Liver (tissue), 9 donors: ENCODE results near the gene SLC24A1. TPM values are rescaled to one million over a fixed set of nuclear protein-coding genes. Genes with fewer than 3 reads are reported as not detected.

Experiments
- DNase-seq: peaks from one replicate; pipeline ENCODE4 v3.0.0-alpha.2; 2017; ENCODE audit warnings: low spot score
- H3K27ac ChIP-seq, 2 donors: one replicate each; pipeline ENCODE4 v1.7.0; 2013; ENCODE audit warnings: inconsistent platforms in 2 of 2, low read length in 2 of 2, control low read depth in 1 of 2, low read depth in 1 of 2, mild to moderate bottlenecking in 1 of 2
- H3K27me3 ChIP-seq, 4 donors: one replicate each; pipeline versions ENCODE4 v1.6.1 to v1.7.0; 2013; ENCODE audit warnings: low read length in 3 of 4, inconsistent platforms in 1 of 4, mild to moderate bottlenecking in 1 of 4, moderate library complexity in 1 of 4; ENCODE audit not compliant: control insufficient read depth in 4 of 4, insufficient read depth in 4 of 4
- H3K36me3 ChIP-seq, 4 donors: one replicate each; pipeline versions ENCODE4 v1.6.1 to v1.7.0; 2013; ENCODE audit warnings: low read length in 3 of 4, mild to moderate bottlenecking in 3 of 4, low read depth in 1 of 4, moderate library complexity in 1 of 4; ENCODE audit not compliant: control insufficient read depth in 4 of 4, insufficient read depth in 3 of 4
- H3K4me1 ChIP-seq, 4 donors: one replicate each; pipeline versions ENCODE4 v1.6.1 to v1.7.0; 2013; ENCODE audit warnings: low read length in 3 of 4, mild to moderate bottlenecking in 3 of 4, moderate library complexity in 1 of 4; ENCODE audit not compliant: control insufficient read depth in 4 of 4, insufficient read depth in 4 of 4
- H3K4me3 ChIP-seq, 3 donors: one replicate each; pipeline versions ENCODE4 v1.6.1 to v1.7.0; 2013; ENCODE audit warnings: low read length in 3 of 3, control low read depth in 1 of 3, low read depth in 1 of 3, mild to moderate bottlenecking in 1 of 3
- H3K9ac ChIP-seq, 2 donors: one replicate each; pipeline ENCODE4 v1.7.0; 2013; ENCODE audit warnings: low read length in 2 of 2, mild to moderate bottlenecking in 2 of 2, moderate library complexity in 2 of 2, control low read depth in 1 of 2, low read depth in 1 of 2
- H3K9me3 ChIP-seq, 4 donors: one replicate each; pipeline versions ENCODE4 v1.6.1 to v1.7.0; 2013; ENCODE audit warnings: low read length in 3 of 4; ENCODE audit not compliant: control insufficient read depth in 4 of 4
- ATF3 ChIP-seq: IDR thresholded peaks from 2 replicates; pipeline ENCODE4 v1.6.1; 2016; ENCODE audit warnings: antibody characterized with exemption
- CTCF ChIP-seq: fragments of 150-350 bp; IDR thresholded peaks from 2 replicates; pipeline ENCODE4 v1.5.1; 2017; ENCODE audit warnings: improper control_type of control experiment, low read depth, low read length; ENCODE audit not compliant: missing input control
- EGR1 ChIP-seq, 2 donors: IDR thresholded peaks; 2 replicates each; pipeline ENCODE4 v1.6.1; 2016 to 2018; ENCODE audit warnings: antibody characterized with exemption in 2 of 2, low read depth in 2 of 2
- FOXA1 ChIP-seq: IDR thresholded peaks from 2 replicates; pipeline ENCODE4 v1.6.1; 2016; ENCODE audit warnings: antibody characterized with exemption
- FOXA2 ChIP-seq: IDR thresholded peaks from 2 replicates; pipeline ENCODE4 v1.6.1; 2016; ENCODE audit warnings: antibody characterized with exemption
- GABPA ChIP-seq, 2 donors: IDR thresholded peaks in 1 of 2; conservative IDR thresholded peaks in 1 of 2; 2 replicates each; pipeline ENCODE4 v1.6.1; 2016; ENCODE audit warnings: antibody characterized with exemption in 2 of 2, mild to moderate bottlenecking in 1 of 2, moderate library complexity in 1 of 2
- HNF4G ChIP-seq: IDR thresholded peaks from 2 replicates; pipeline ENCODE4 v1.6.1; 2016; ENCODE audit warnings: antibody characterized with exemption
- JUND ChIP-seq, 2 donors: IDR thresholded peaks; 2 replicates each; pipeline ENCODE4 v1.6.1; 2016; ENCODE audit warnings: antibody characterized with exemption in 2 of 2
- NR2F2 ChIP-seq: IDR thresholded peaks from 2 replicates; pipeline ENCODE4 v1.6.1; 2016; ENCODE audit warnings: antibody characterized with exemption
- RAD21 ChIP-seq, 2 donors: IDR thresholded peaks; 2 replicates each; pipeline ENCODE4 v1.6.1; 2016; ENCODE audit warnings: antibody characterized with exemption in 2 of 2, mild to moderate bottlenecking in 2 of 2
- RXRA ChIP-seq, 2 donors: IDR thresholded peaks; 2 replicates each; pipeline ENCODE4 v1.6.1; 2017 to 2018; ENCODE audit warnings: antibody characterized with exemption in 2 of 2, mild to moderate bottlenecking in 1 of 2
- SP1 ChIP-seq: IDR thresholded peaks from 2 replicates; pipeline ENCODE4 v1.6.1; 2018; ENCODE audit warnings: antibody characterized with exemption, mild to moderate bottlenecking
- TAF1 ChIP-seq: conservative IDR thresholded peaks from 2 replicates; pipeline ENCODE4 v1.6.1; 2016; ENCODE audit warnings: antibody characterized with exemption, mild to moderate bottlenecking
- YY1 ChIP-seq: IDR thresholded peaks from 2 replicates; pipeline ENCODE4 v1.6.1; 2016; ENCODE audit warnings: antibody characterized with exemption, mild to moderate bottlenecking
- WGBS: extraction: QIAGEN DNeasy Blood & Tissue Kit; methylation state at CpG from one replicate; pipeline ENCODE4 v1.1.7; 2013; 5-methylcytosine and 5-hydroxymethylcytosine counted together
- polyA plus RNA-seq, 2 donors: library from polyadenylated mRNA; stranded (reverse) in 1 of 2; unstranded in 1 of 2; fragments of 200-250 nt in 1 of 2; fragments of >200 nt in 1 of 2; fragmentation: Nextera tagmentation in 1 of 2; extraction: Ambion mirVana in 1 of 2; gene quantifications; one replicate each; pipeline versions ENCODE4 v1.2.1 to v1.2.3, GENCODE V29; 2013 to 2015
- total RNA-seq, 2 donors: library from RNA; depleted of rRNA; stranded (reverse); fragments of >200 nt; gene quantifications; one replicate each; pipeline ENCODE4 v1.2.3, GENCODE V29; 2014
- TF ChIP-seq, protein P1 (sequence below): IDR thresholded peaks from 2 replicates; pipeline ENCODE4 v1.6.1; 2016; ENCODE audit warnings: antibody characterized with exemption, mild to moderate bottlenecking
- TF ChIP-seq, protein P2 (sequence below): IDR thresholded peaks from 2 replicates; pipeline ENCODE4 v1.6.1; 2016; ENCODE audit warnings: antibody characterized with exemption
- TF ChIP-seq, protein P3 (sequence below): IDR thresholded peaks from 2 replicates; pipeline ENCODE4 v1.6.1; 2016; ENCODE audit warnings: antibody characterized with exemption
- donor health status: healthy.
- donor health status: healthy.
- donor health status: healthy.
- donor health status: healthy.
- donor health status: healthy.

SLC24A1 gene
- total and polyA plus RNA-seq, 4 donors, result 1.8 to 3.3 (median 2.2) TPM

DNA sequence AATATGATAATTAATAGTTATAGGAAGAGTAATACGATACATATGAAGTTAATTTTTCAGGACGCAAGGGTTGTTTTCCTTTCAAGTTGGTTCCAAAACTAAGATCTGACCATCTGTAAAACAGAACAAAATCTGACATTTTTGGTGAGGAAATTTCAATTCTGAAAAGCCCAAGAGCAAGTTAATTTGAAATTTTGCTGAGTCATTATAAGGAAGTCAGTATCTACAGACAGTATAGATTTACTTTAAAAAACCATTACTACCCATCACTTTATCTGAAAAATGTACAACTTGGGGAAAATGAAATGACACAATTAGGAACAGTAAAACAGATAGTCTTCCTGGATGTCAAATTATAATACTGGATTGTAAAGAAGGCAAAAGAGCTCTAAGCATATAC, 23.3 kb upstream of the SLC24A1 start:
- H3K36me3 ChIP-seq, result peaks cover 7 to 46% (median 25%) of the 10 kb centered on the region in 4 donors
- no peak overlapping the region for H3K27ac ChIP-seq
- no peak for DNase-seq
- H3K27me3 ChIP-seq, result no peaks in the 10 kb centered on the region
- no peak for TF ChIP-seq EGR1 (IDR thresholded peaks at IDR 0.05; ENCODE audit: low read depth in 2 of 2)
- no peak for TF ChIP-seq TAF1
- TF ChIP-seq, protein P1, sequence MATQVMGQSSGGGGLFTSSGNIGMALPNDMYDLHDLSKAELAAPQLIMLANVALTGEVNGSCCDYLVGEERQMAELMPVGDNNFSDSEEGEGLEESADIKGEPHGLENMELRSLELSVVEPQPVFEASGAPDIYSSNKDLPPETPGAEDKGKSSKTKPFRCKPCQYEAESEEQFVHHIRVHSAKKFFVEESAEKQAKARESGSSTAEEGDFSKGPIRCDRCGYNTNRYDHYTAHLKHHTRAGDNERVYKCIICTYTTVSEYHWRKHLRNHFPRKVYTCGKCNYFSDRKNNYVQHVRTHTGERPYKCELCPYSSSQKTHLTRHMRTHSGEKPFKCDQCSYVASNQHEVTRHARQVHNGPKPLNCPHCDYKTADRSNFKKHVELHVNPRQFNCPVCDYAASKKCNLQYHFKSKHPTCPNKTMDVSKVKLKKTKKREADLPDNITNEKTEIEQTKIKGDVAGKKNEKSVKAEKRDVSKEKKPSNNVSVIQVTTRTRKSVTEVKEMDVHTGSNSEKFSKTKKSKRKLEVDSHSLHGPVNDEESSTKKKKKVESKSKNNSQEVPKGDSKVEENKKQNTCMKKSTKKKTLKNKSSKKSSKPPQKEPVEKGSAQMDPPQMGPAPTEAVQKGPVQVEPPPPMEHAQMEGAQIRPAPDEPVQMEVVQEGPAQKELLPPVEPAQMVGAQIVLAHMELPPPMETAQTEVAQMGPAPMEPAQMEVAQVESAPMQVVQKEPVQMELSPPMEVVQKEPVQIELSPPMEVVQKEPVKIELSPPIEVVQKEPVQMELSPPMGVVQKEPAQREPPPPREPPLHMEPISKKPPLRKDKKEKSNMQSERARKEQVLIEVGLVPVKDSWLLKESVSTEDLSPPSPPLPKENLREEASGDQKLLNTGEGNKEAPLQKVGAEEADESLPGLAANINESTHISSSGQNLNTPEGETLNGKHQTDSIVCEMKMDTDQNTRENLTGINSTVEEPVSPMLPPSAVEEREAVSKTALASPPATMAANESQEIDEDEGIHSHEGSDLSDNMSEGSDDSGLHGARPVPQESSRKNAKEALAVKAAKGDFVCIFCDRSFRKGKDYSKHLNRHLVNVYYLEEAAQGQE, result no peak
- no peak for TF ChIP-seq YY1
- no peak for TF ChIP-seq RAD21 (IDR thresholded peaks at IDR 0.05)
- TF ChIP-seq JUND (IDR thresholded peaks at IDR 0.05), result no peak
- no peak for TF ChIP-seq GABPA (IDR thresholded peaks at IDR 0.05 in 1 of 2, conservative IDR thresholded peaks at IDR 0.05 in 1 of 2)
- TF ChIP-seq NR2F2, result no peak
- TF ChIP-seq, protein P2, sequence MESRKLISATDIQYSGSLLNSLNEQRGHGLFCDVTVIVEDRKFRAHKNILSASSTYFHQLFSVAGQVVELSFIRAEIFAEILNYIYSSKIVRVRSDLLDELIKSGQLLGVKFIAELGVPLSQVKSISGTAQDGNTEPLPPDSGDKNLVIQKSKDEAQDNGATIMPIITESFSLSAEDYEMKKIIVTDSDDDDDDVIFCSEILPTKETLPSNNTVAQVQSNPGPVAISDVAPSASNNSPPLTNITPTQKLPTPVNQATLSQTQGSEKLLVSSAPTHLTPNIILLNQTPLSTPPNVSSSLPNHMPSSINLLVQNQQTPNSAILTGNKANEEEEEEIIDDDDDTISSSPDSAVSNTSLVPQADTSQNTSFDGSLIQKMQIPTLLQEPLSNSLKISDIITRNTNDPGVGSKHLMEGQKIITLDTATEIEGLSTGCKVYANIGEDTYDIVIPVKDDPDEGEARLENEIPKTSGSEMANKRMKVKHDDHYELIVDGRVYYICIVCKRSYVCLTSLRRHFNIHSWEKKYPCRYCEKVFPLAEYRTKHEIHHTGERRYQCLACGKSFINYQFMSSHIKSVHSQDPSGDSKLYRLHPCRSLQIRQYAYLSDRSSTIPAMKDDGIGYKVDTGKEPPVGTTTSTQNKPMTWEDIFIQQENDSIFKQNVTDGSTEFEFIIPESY, result no peak
- no peak for TF ChIP-seq SP1
- no peak for TF ChIP-seq FOXA2
- no peak for TF ChIP-seq FOXA1
- no peak for TF ChIP-seq CTCF
- no peaks in the 10 kb centered on the region for H3K4me1 ChIP-seq
- H3K9ac ChIP-seq, result no peak overlapping the region
- H3K4me3 ChIP-seq, result no peak overlapping the region
- 97% methylated on average over 2 of the region's 2 CpGs for WGBS
- H3K9me3 ChIP-seq, result no peaks in the 10 kb centered on the region

DNA sequence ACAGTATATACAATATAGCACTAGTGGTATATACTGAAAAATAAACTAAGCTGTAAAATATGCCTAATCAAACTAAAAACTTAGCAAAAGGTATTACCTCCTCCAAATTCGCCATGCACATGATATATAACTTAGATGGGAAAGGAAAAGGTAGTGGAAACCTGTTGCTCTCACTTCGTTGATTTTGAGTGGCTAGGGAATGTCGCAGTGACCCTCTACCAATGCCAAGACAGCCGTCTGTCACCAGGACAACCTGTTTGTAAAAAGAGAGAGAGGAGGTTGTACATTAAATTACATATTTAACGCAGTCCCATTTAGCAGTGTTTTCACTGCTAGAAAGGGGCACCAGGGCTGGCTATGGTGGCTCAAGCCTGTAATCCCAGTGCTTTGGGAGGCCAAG, 22.1 kb upstream of the SLC24A1 start:
- Histone ChIP-seq H3K9me3 (no peaks in the 10 kb centered on the region), H3K4me3 (no peak overlapping the region), H3K36me3 (peaks cover 9 to 55% (median 30%) of the 10 kb centered on the region in 4 donors), H3K4me1 (no peaks in the 10 kb centered on the region), H3K9ac (no peak overlapping the region), H3K27me3 (no peaks in the 10 kb centered on the region), H3K27ac (no peak overlapping the region)
- 96% methylated on average over 5 of the region's 5 CpGs for WGBS
- DNase-seq, result no peak
- no peak for TF ChIP-seq ATF3
- no peak for TF ChIP-seq NR2F2
- TF ChIP-seq FOXA1, result no peak
- no peak for TF ChIP-seq RXRA (IDR thresholded peaks at IDR 0.05)
- no peak for TF ChIP-seq RAD21 (IDR thresholded peaks at IDR 0.05)
- TF ChIP-seq HNF4G, result no peak
- TF ChIP-seq, protein P3, sequence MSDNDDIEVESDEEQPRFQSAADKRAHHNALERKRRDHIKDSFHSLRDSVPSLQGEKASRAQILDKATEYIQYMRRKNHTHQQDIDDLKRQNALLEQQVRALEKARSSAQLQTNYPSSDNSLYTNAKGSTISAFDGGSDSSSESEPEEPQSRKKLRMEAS, result no peak
- TF ChIP-seq CTCF, result no peak
- TF ChIP-seq, protein P1, result no peak
- TF ChIP-seq FOXA2, result no peak
- TF ChIP-seq EGR1 (IDR thresholded peaks at IDR 0.05; ENCODE audit: low read depth in 2 of 2), result no peak
- TF ChIP-seq YY1, result no peak
